ENCODE data around the gene EPHA5. TPM values are rescaled to one million over a fixed set of nuclear protein-coding genes. Genes with fewer than 3 reads are reported as not detected.
"Not testable (repeated sequence)": the region's sequence is repeated elsewhere in the genome, so short reads cannot be mapped to it uniquely, and the experiment has no call there.

The EPHA5 gene
- total RNA-seq, 1 donor from 2014 or later, result 0.59 TPM

- DNase-seq, result no peak
These were observed 311.4 kb downstream of the EPHA5 start for GRCh38 chr4:65358914-65359313.

DNA sequence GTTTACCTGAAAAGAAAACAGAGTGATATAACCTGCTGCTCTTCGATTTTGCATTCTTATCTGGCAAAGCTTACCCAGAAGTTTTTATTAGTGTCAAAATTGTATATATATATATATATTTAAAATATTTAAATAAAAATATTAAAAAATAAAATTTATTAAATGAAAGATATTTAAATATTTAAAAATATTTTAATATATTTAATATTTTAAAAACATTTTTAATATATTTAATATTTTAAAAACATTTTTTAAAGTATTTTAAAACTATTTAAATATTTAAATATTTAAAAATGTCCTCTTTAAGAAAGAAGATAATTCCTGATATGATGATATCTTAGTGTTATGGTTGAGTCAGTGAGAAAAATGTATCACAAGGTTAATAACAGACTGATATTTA, 317.2 kb downstream of the EPHA5 start:
- no peak for DNase-seq

DNA sequence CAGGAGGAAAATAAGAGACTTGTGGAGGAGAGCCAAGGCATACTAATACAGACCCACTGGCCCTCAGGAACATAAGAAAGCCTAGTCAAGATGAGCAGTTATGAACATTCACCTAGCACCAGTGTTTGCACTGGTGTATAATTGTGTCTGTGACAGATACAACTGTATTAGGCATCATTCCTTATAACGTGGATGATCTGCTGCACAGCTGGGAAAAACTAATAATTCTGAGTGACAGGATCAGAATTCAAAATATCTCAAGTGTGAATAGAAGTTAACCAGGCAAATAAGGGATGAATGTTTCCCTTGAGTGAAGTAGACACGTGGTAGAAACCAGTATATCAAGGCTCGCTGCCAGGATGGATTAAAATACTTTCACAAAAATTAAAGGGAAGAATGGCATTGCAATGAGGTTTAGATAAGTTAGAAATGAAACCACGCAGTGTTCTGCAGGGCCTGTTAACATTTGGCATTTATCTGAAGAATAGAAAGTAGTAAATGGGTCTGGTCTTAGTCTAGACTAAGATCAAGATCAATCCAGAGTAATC, 325.9 kb downstream of the EPHA5 start:
- DNase-seq, result no peak

- DNase-seq, result no peak
These were observed 326.9 kb downstream of the EPHA5 start for GRCh38 chr4:65343342-65343741.

DNA sequence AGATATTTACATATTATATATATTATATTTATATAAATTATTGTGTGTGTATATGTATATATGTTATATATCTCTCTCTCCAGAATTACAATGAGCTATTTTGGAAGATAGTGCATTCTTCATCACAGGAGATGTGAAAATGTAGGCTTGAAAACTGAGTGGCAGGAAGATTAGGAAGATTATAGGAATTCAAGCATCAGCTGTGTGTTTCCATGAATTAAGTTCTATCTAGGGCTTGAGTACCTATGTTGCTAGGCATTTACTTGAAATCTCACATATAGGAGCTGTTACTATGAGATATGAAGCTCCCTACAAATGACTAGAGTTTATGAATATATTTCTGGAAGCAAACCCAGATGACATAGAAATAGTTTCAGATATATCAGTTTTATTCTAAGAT, 328.7 kb downstream of the EPHA5 start:
- DNase-seq, result no peak

DNA sequence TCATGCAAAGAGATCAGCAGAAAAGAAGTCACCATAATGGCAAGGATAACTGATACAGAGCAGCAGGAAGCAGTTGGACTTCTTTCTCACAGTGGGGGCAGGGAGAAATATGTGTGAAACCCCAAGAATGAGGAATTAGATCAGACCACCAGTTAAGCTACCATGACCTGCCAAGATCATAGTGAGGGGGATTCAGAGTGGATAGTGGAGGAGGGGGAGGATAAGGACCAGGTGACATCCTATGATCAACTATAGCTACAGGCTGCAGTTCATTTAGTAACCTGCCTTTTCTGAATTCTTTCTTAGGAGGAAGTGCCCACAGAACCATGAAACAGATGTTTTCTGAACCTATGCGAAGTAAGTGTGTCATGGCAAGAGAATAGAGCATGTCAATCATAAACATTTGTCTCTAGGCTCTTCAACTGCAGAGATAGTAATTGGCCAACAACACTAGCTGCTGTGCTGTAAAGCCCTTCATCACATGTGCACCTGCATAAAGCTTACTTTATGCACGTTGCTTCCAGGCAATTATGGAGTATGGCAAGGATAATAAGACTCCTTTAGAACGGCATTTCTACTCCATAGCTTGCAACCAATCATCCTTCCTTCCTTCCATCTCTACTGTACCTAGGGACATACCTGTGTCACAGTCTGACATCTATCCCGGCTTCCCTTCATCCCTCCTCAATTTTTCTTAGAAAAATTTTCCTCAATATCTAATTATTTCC, 329.7 kb downstream of the EPHA5 start:
- DNase-seq, result no peak

GRCh38 chr4:65337371-65337770, 332.9 kb downstream of the EPHA5 start:
- no peak for DNase-seq

GRCh38 chr4:65336465-65336864, 333.8 kb downstream of the EPHA5 start:
- no peak for DNase-seq

GRCh38 chr4:65316534-65316933, 353.8 kb downstream of the EPHA5 start:
- DNase-seq, result no peak

GRCh38 chr4:65311120-65311519, 359.2 kb downstream of the EPHA5 start:
- no peak for DNase-seq

DNA sequence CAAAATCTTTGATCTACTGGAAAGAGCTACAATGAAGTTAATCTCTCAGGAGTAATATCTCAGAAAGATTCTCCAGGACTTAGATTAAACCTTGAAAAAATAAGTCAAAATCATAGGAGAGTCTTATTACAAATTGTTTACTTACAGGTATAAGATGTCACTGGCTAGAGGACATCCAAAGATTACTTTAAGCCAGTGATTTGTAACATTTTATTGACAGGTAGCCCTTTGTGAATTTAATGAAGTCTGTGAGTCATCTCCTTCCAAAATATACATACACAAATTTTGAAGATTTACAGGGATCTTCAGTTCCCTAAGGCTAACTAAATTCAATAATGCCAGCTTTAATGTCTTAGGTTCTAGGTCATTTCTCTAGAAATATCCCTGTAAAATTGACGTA, 359.7 kb downstream of the EPHA5 start:
- DNase-seq, result no peak

GRCh38 chr4:65308626-65309025, 361.7 kb downstream of the EPHA5 start:
- DNase-seq, result not testable (repeated sequence)

DNA sequence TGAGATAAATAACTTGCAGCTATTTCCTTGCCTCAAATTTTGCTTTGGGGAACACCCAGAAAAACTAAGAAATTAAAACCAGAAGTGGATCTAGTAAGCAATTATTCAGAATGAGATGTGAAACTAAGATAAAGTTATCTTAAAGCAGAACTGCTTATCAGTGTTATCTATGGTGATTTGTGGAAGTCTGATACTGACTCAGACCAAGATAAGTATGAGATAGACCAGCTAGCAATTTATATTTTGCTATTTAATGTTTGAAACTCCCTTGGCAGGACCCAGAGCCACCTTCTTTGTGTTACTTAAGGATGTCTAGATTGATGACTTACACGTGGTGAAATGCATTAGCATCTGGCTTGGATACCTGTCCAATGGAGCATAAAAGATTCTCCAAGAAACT, 368.1 kb downstream of the EPHA5 start:
- no peak for DNase-seq

GRCh38 chr4:65296246-65296645, 374.0 kb downstream of the EPHA5 start:
- no peak for DNase-seq

DNA sequence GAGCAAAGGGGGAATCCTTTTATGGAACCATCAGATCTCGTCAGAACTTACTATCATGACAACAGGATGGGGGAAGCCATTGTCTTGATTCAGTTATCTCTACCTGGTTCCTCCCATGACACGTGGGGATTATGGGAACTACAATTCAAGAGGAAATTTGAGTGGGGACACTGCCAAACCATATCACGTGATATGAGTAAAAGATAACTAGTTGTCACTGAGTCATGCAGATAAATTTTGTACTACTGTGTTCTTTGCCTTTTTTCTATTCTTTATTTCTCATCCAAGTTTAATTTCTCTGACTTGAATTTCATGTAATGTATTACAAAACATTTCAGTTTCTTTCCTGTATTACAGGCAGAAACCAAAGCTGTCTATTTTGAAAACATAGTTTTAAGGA, 383.2 kb downstream of the EPHA5 start:
- no peak for DNase-seq
